ENCODE results near the gene KSR2. TPM values are rescaled to one million over a fixed set of nuclear protein-coding genes. Genes with fewer than 3 reads are reported as not detected.
"Not testable (repeated sequence)": the region's sequence is repeated elsewhere in the genome, so short reads cannot be mapped to it uniquely, and the experiment has no call there.

Gene KSR2
- 0.01 TPM for polyA plus RNA-seq (2013, experiment 1 of 2; ENCODE audit: insufficient read length)
- polyA plus RNA-seq (2013, experiment 2 of 2; ENCODE audit: insufficient read length), result 0.05 TPM

- peak; percentile 19 for DNase-seq
These were observed at the start of gene KSR2 for GRCh38 chr12:117968826-117969659. KSR2 (minus strand) TSS chr12:117968990; CDS start chr12:117968255, 735 bp downstream.

GRCh38 chr12:118017926-118018325, 49.1 kb upstream of the KSR2 start:
- DNase-seq, result no peak

- DNase-seq, result peak; percentile 97
These were observed 47.9 kb upstream of the KSR2 start, which contains the start of gene RFC5 for GRCh38 chr12:118016424-118017264. RFC5 (plus strand) TSS chr12:118016703; CDS start chr12:118016828, 125 bp downstream.

GRCh38 chr12:118015944-118016343, 47.2 kb upstream of the KSR2 start:
- no peak for DNase-seq

GRCh38 chr12:118015306-118015705, 46.5 kb upstream of the KSR2 start:
- no peak for DNase-seq

GRCh38 chr12:118013283-118013682, 44.5 kb upstream of the KSR2 start:
- no peak for DNase-seq

DNA sequence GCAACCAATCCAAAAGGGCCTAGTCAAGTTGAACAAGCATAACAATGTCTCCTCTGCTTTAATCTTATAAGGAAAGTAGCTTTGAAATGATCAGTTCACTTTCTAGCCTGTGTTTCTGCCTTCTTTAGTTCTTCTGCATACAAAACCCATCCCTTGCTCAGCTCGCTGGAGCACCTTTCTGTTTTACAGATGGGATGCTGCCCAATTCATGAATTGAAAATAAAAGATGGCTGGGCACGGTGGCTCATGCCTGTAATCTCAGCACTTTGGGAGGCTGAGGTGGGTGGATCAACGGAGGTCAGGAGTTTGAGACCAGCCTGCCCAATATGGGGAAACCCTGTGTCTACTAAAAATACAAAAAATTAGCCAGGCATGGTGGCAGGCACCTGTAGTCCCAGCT, 43.2 kb upstream of the KSR2 start:
- no peak for DNase-seq

- no peak for DNase-seq
These were observed 42.6 kb upstream of the KSR2 start for GRCh38 chr12:118011377-118011776.

DNA sequence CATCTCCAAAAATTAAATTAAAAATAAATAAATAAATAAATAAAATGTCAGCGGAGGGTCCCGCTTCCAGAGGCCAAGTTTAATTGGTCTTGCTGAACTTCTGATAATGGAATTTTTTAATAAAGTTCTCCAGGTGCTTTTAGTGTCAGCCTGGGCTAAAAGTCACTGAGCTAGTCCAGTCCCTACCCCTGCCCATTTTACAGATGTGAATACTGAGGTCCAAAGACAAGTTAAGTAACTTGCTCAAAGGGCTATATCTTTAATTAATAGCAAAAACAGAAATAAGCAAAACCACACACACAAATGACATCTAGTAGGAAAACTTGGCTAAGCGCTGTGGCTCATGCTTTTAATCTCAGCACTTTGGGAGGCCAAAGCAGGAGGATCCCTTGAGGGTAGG, 42.1 kb upstream of the KSR2 start:
- no peak for DNase-seq

DNA sequence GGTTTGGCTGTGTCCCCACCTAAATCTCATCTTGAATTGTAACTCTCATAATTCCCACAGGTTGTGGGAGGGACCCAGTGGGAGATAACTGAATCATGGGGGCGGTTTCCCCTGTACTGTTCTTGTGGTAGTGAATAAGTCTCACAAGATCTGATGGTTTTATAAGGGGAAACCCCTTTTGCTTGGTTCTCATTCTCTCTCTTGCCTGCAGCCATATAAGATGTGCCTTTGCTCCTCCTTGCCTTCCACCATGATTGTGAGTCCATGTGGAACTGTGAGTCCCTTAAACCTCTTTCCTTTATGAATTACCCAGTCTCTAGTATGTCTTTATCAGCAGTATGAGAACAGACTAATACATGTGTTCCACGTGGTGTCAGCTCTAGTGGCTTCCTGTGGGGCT, 31.0 kb upstream of the KSR2 start:
- DNase-seq, result not testable (repeated sequence)

DNA sequence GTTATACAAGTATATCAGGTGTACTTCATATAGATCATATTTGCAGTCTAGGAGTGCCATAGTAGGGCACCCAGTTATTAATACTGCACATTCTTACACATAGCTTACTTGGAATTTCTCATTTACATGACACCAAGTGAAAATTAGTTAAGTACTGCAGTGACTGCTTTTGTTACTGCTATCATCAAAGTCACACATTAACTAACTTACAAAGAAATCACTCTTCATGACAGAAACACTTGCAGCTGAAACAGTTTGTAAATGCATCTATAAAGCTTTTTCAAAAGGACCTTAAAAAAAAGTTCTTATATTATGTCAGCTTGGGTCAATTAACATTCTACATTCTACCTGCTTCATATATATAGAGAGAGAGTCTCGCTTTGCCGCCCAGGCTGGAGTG, 29.9 kb upstream of the KSR2 start:
- DNase-seq, result no peak

- DNase-seq, result no peak
These were observed 26.0 kb upstream of the KSR2 start for GRCh38 chr12:117994551-117995438.

- DNase-seq, result peak; percentile 62
These were observed 18.1 kb upstream of the KSR2 start for GRCh38 chr12:117986705-117987469.

DNA sequence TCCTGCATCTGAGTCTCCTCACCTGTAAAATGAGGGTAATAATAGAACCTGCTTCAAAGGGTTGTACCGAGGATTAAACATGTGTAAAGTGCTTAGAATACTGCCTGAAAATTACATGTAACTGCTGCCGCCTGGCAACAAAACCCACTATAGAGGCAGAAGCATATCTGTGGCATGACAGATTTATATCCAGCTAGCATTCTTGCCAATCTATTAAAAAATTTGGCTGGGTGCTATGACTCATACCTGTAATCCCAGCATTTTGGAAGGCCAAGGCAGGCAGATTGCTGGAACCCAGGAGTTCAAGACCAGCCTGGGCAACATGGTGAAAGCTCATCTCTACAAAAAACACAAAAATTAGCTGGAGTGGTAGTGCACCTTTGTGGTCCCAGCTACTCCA, 16.4 kb upstream of the KSR2 start:
- peak; percentile 10 for DNase-seq

GRCh38 chr12:117981267-117981666, 12.5 kb upstream of the KSR2 start:
- no peak for DNase-seq

GRCh38 chr12:117980616-117981015, 11.8 kb upstream of the KSR2 start:
- DNase-seq, result peak; percentile 5

DNA sequence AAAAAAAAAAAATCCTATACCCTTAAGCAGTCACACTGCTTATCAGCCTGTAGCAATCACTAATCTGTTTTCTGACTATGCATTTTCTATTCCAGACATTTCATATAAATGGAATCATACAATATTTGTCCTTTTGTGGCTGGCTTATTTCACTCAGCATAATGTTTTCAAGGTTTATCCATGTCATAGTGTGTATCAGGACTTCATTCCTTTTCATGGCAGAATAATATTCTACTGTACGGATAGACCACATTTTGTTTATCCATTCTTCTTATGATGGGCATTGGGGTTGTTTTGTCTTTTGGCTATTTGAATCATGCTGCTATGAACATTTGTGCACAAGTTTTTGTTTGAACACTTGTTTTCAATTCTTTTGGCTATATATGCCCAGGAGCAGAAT, 8.6 kb upstream of the KSR2 start:
- DNase-seq, result no peak

GRCh38 chr12:117975006-117975405, 6.2 kb upstream of the KSR2 start:
- no peak for DNase-seq

DNA sequence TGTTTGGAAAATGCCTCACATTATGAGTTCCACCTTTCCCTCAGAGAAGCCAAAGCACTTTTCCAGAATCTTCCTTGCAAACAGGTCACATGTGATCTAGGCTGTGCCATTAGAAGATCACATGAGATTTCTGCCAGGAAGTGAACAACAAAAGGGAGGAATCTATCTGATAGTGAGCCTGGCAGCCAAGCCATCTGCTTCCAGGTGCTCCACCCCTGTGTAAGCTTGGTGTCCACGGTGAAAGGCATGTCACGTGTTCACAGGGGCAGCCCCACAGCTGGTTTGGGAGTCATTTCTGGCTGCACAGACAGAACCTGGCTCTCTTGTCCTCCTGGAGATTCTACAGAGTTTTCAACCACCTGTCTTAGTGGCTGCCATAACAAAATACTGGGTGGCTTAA, 3.5 kb upstream of the KSR2 start:
- DNase-seq, result no peak

DNA sequence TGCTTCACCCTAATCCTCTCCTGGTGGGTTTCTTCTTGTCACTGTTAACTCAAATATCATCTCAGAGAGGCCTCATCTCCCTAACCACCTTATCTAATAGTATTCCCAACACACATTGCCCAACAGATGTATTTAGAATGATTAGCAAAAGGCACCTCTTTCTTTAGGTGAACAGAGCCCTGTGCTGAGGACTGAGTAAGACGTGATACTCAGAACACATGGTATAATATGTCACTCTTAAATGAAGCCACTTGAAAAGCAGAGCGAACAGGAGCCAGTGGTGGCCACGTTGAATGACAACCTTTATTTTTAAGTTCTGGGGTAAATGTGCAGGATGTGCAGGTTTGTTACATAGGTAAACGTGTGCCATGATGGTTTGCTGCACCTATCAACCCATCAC, 1.5 kb upstream of the KSR2 start:
- no peak for DNase-seq

GRCh38 chr12:117968151-117968789, 520 bp downstream of the KSR2 start:
- DNase-seq, result no peak
